Mammary epithelial cell (primary cell): ENCODE results near the gene TSPAN18.

ENCODE experiments used
- CTCF ChIP-seq, 2 donors: IDR thresholded peaks in 1 of 2; conservative IDR thresholded peaks in 1 of 2; 2 replicates each; pipeline ENCODE4 v1.5.1; 2011 to 2012; ENCODE audit warnings: inconsistent platforms in 2 of 2, low read length in 2 of 2, mild to moderate bottlenecking in 2 of 2, control low read depth in 1 of 2, low read depth in 1 of 2; ENCODE audit not compliant: insufficient read depth in 1 of 2; ENCODE audit errors: extremely low read depth in 1 of 2
- EZH2 ChIP-seq: IDR thresholded peaks from 2 replicates; pipeline ENCODE4 v1.6.1; 2012; ENCODE audit warnings: low read length, inconsistent platforms, borderline replicate concordance

DNA sequence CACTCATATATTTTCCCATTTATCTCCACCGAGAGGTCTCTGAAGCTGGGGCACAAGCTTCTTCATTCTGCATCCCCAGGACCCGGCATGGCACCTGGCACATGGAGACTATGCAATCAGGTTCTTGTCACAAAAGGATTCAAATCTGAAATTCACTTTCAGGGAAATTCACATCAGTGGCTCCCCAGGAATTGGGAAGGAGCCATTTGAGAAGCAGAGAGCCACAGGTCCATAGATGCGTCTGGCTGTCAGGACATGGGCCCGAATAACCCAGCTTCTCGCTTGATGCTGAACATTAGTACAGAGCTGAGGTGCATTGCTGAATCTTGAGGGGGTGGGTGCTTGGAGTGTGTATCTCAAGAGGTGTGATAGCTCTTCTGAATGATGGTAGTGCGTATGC, 82.5 kb downstream of the TSPAN18 start:
- no peak for TF ChIP-seq CTCF (conservative IDR thresholded peaks at IDR 0.05 in 1 of 2, IDR thresholded peaks at IDR 0.05 in 1 of 2; ENCODE audit: extremely low read depth in 1 of 2, insufficient read depth in 1 of 2, low read depth in 1 of 2, low read length in 2 of 2)
- TF ChIP-seq EZH2, result no peak
